Lower lobe of right lung (tissue), 2 donors: ENCODE results near the gene SMOC1. TPM values are rescaled to one million over a fixed set of nuclear protein-coding genes. Genes with fewer than 3 reads are reported as not detected.

Experiments
- ATAC-seq, 2 donors: fragments of 200-7000 bp; cut with Tn5 transposase; one replicate each; pipeline ENCODE4 v1.9.1; 2020 to 2022; ENCODE audit warnings: mild to moderate bottlenecking in 2 of 2, moderate library complexity in 2 of 2
- DNase-seq: peaks from one replicate; pipeline ENCODE4 v3.0.0-alpha.2; 2020
- H3K27ac ChIP-seq: fragments of 200-600 bp; one replicate; pipeline ENCODE4 v1.8.0; 2022
- H3K27me3 ChIP-seq: fragments of 200-600 bp; one replicate; pipeline ENCODE4 v1.8.0; 2022; ENCODE audit warnings: low read depth
- H3K36me3 ChIP-seq: fragments of 200-600 bp; one replicate; pipeline ENCODE4 v1.8.0; 2022; ENCODE audit warnings: mild to moderate bottlenecking
- H3K4me1 ChIP-seq: fragments of 200-600 bp; one replicate; pipeline ENCODE4 v1.8.0; 2022
- H3K4me3 ChIP-seq: fragments of 200-600 bp; one replicate; pipeline ENCODE4 v1.8.0; 2022; ENCODE audit warnings: mild to moderate bottlenecking
- H3K9me3 ChIP-seq: fragments of 200-600 bp; one replicate; pipeline ENCODE4 v1.8.0; 2022
- CTCF ChIP-seq: fragments of 200-600 bp; IDR thresholded peaks from one replicate; pipeline ENCODE4 v1.8.0; 2022; ENCODE audit warnings: antibody characterized with exemption, mild to moderate bottlenecking
- intact Hi-C: fragments of 100-400 bp; cut with DNase I; formaldehyde crosslinking; loops from one replicate; pipeline ENCODE4 v1.11.0; 2022
- total RNA-seq: library from RNA; stranded (reverse); fragmentation: NEBNext Ultra II Directional; extraction: Animal tissue kit (Norgen Biotek cat#: 25700); gene quantifications from one replicate; pipeline ENCODE4 v1.2.1, GENCODE V29; 2021
- donor health status: DM: no; HTN: yes; CAD: no; lungs with severe emphysema.

The SMOC1 gene
- total RNA-seq, 1 donor from 2014 or later, result 1.1 TPM

DNA sequence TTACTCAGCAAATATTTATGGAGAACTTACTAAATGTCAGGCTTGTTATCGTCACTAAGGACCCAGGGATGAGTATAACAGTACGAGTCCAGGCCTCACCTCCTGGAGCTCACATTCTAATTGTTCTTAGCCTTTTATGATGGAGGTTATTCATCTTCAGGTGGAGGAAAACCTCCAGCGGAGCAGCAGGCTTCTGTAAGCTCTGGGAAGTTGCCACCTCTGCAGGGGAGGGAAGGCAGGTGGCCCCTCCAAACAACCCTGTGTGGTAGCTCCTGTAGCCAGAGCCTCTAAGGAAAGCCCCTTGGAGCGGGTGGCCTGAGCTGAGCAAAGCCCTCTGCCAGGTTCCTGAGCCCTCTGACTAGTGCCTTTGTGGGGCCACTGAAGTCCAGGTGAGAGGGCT lies 104.1 kb downstream of the SMOC1 start:
- peaks cover 18% of the 10 kb centered on the region for H3K27me3 ChIP-seq
- TF ChIP-seq CTCF, result no peak
- ATAC-seq (no peak), DNase-seq (no peak)
- no peaks in the 10 kb centered on the region for H3K9me3 ChIP-seq
- intact Hi-C loops, result no loop called here
- H3K27ac ChIP-seq, result no peak overlapping the region
- H3K4me1 ChIP-seq, result no peaks in the 10 kb centered on the region
- no peak overlapping the region for H3K4me3 ChIP-seq
- H3K36me3 ChIP-seq, result no peaks in the 10 kb centered on the region

GRCh38 chr14:69985463-69985862 lies 106.2 kb downstream of the SMOC1 start:
- no peak for DNase-seq
- intact Hi-C loops, result no loop called here
- no peak for TF ChIP-seq CTCF
- Histone ChIP-seq H3K27me3 (peaks cover 16% of the 10 kb centered on the region), H3K4me3 (no peak overlapping the region), H3K4me1 (no peaks in the 10 kb centered on the region), H3K27ac (no peak overlapping the region), H3K36me3 (no peaks in the 10 kb centered on the region), H3K9me3 (no peaks in the 10 kb centered on the region)
- peak in 1 of 2 donors; percentile 27 for ATAC-seq

DNA sequence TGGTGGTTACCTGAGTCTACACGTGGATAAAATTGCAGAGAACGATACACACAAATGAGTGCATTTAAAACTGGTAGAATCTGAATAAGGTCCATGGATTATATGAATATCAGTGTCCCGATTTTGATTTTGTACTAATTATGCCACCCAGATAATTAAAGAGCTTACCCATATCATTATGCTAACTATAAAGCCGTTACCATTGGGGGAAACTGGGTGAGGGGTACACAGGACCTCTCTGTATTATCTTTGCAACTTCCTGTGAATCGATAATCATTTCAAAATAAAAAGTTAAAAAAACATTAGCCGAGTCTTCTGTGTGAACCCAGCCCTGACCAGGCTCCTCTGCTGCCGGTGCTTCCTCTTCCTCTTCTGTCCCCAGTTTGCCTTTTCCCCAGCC lies 107.1 kb downstream of the SMOC1 start:
- Histone ChIP-seq H3K4me1 (no peaks in the 10 kb centered on the region), H3K9me3 (no peaks in the 10 kb centered on the region), H3K36me3 (no peaks in the 10 kb centered on the region), H3K27ac (no peak overlapping the region), H3K27me3 (peaks cover 16% of the 10 kb centered on the region), H3K4me3 (no peak overlapping the region)
- TF ChIP-seq CTCF, result no peak
- DNase-seq, result no peak
- no peak for ATAC-seq
- intact Hi-C loops, result no loop called here

- H3K36me3 ChIP-seq, result no peaks in the 10 kb centered on the region
- no peaks in the 10 kb centered on the region for H3K4me1 ChIP-seq
- intact Hi-C loops, result no loop called here
- H3K27ac ChIP-seq, result no peak overlapping the region
- H3K4me3 ChIP-seq, result no peak overlapping the region
- peaks cover 14% of the 10 kb centered on the region for H3K27me3 ChIP-seq
- DNase-seq, result no peak
- TF ChIP-seq CTCF, result no peak
- H3K9me3 ChIP-seq, result no peaks in the 10 kb centered on the region
- no peak for ATAC-seq
These were observed 108.3 kb downstream of the SMOC1 start for GRCh38 chr14:69987406-69988121.

GRCh38 chr14:69988979-69989378 lies 109.8 kb downstream of the SMOC1 start:
- ATAC-seq (no peak), DNase-seq (no peak)
- Histone ChIP-seq H3K9me3 (no peaks in the 10 kb centered on the region), H3K27ac (no peak overlapping the region), H3K27me3 (peaks cover 13% of the 10 kb centered on the region), H3K4me3 (no peak overlapping the region), H3K4me1 (no peaks in the 10 kb centered on the region), H3K36me3 (no peaks in the 10 kb centered on the region)
- intact Hi-C loops, result no loop called here
- no peak for TF ChIP-seq CTCF
